ENCODE results near the gene CCDC157.
"Not testable (repeated sequence)": the region's sequence is repeated elsewhere in the genome, so short reads cannot be mapped to it uniquely, and the experiment has no call there.

DNA sequence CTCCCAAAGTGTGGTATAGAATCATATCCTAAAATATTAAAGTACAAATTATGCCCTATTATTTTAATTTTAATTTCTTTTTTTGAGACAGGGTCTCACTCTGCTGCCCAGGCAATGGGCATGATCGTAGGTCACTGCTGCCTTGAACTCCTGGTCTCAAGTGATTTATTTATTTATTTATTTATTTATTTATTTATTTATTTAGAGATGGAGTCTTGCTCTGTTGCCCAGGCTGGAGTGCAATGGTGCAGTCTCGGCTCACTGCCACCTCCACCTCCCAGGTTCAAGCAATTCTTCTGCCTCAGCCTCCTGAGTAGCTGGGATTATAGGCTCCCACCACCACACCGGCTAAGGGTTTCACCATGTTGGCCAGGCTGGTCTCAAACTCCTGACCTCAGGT is 44.2 kb downstream of the CCDC157 start:
- not testable (repeated sequence) for TF ChIP-seq EZH2 (IDR thresholded peaks at IDR 0.05); POLR2AphosphoS5 (IDR thresholded peaks at IDR 0.05; ENCODE audit: borderline replicate concordance, low read depth, low read length)
